Embryonic facial prominence (tissue), 1 donor: ENCODE data around the gene SNRPA1.

Experiments
- DNase-seq: peaks from one replicate; pipeline ENCODE4 v3.0.0-alpha.2; 2016; ENCODE audit errors: extremely low spot score

The SNRPA1 gene

DNA sequence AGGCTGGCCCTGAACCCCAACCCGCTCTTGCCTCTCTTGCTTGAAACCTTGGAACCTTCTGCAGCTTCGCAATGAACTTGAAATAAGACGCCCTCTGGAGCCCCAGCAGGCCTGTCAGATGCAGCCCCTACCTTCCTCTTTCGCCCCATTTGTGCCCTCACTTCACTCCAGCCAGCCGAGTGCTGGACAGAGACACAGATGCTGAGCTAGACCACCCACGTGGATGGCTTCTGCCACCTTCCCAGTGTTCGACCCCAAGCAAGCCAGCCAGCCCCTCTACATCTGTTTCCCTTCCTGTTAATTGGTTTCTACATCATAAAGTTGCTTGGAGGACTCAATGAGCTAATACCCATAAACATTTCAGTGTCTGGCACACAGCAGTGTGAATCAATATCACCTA is 23.8 kb upstream of the SNRPA1 start:
- no peak for DNase-seq

DNA sequence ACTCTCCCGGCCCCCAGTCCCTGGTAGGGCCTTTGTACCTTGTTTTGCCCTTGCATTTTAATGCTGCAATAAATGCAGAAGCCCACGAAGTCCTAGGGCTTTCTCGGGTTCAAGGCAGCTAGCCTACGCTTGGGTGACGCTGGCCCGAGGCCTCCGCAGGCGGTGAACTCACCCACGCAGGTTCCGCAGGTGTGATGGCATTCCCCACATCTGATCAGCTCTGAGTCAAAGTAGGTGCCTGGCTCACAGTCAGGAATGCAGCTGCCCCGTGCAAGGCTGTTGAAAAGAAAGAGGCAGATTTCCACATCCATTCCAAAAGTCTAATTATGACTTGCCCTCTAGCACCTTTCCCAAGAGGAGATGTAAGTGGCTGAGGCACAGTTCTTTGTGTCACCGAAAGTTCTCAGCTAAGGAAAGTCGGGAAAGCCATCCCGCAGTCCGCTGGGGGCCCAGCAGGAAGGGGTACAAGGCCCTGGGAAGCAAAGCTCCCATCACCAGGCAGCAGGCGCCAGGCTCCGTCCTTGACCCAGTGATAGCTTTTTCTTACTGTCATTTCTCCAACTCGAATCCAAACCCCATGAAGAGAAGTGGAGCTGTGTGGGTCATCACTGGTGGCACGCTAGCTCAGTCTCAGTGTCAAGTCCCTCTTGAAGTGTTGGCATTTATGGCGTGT is 23.2 kb upstream of the SNRPA1 start:
- DNase-seq, result no peak

DNA sequence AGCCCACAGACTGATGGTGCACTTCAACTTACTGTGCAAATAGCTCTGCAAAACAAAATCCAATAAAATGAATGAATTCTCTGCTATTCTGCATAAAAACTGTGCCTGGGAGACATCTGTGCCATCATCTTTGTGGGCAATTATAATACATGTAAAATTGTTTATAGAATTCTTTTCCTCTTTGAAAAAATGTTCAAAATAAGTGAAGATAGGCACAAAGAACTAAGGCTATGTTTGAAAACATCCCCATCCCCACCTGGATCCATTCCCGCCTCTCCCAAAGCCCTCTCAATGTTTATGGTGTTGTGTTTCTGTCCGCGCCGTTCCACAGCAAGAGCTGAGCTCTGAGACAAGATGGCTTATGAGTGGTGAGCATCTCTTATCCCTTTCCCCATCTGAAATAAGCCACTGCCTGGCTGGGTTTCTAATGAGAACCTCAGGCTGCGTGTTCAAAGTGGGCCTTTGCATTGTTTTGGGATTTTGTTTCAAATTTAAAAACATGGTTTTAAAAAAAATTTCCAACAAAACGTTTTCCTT is 22.4 kb upstream of the SNRPA1 start:
- no peak for DNase-seq

DNA sequence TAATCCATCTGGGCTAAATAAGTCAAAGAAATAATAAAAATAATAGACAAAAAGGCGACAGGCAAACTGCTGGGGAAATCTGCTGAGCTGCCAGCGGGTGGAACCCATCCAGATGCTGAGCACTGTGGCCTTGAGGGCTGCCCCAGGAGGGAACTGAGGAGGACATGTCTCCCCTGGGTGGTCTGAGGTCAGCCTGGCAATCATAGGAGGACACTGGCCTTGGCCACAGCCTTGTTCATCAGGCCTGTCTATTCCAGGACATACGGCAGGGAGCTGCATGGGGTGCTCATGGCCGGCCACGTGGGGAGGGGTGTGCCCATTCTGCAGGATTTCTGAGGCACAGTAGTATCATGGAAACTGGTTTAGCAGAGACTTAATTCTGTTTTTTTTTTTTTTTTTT is 21.5 kb upstream of the SNRPA1 start:
- DNase-seq, result no peak

DNA sequence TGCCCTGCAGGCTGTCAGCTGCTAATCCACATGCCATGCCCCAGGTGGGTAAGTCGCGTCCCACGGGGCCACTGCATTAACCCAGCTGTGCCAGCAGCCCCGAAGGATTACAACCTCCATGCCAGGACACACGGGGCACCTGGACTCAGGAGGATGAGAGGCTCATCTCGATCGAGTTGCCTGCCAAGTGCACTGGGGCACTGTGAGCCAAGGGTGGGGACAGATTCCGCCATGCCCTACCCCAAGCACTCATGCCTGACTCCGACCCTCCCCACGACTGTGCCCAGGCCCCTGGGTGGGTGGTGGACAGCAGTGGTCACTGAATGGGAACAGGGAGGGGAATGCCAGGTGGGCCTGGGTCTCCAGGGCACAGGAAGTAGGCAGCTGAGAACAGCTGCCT is 20.7 kb upstream of the SNRPA1 start:
- DNase-seq, result no peak

DNA sequence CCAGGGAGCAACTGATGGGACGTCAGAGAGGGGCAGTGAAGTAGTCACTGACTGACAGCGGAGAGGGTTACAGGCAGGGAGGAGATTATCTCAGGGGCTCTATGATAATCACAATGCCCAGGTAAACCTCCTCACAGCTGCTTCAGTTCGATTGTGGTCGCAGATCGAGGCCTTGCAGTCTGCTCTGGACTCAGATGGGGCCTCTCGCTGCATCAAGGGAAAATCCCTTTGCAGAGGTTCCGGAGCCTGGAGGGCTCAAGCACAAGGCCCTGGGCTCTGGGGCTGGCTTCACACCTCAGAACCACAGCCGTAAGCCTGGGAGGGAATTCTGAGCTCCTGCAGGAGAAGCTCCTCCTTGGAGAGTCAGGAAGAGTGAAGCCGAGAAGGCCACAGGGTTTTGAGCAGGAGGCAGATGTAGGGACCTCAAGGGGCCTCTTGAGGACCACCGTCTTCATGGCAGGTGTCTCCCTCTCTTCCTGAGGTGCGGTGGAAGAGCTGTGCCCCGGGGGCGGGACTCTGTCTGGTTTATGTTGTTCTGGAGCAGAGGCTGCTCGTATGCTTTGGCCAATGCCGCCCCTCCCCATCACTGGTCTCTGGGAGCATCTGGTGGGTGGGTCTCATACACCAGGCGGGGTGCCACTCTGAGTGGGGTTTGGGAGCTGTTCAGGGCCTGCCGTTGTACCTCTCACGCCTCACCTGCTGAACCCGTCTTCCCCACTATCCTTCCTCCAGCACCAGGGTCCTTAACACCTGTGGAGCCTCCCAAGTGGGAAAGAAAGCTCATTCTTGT is 19.5 kb upstream of the SNRPA1 start:
- DNase-seq, result no peak

DNA sequence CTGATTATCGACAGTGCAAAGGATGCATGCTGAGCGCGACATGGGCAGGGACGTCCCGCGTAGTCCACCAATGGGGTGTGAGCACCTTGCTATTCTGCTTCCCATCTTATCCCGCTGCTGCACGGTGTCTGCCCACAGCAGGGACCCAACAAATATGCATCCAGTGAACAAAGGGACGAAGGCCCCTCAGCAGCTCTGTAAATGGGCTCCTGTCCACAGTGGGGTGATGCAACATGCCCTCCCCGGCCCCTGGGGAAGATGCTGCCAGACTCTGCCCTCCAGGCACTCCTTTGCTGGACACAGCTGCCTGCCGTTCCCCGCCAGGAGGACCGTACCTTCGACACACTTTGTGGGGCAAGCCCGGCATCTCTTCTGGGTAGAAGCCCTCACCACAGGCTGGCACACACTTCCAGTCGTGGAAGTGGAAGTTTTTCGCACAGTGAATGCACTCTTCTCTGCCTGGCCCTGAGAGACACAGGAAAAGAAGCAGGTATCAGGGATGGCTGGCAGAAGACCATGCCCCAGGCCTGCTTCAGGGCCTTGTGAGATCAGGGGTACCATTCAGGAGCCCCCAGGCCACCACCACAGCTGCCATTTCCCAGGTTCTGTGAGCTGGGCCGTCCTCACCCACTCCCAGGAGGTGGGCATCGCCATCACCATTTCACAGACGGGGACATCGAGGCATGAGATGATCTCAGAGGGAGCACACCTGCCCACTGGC is 18.2 kb upstream of the SNRPA1 start:
- no peak for DNase-seq

DNA sequence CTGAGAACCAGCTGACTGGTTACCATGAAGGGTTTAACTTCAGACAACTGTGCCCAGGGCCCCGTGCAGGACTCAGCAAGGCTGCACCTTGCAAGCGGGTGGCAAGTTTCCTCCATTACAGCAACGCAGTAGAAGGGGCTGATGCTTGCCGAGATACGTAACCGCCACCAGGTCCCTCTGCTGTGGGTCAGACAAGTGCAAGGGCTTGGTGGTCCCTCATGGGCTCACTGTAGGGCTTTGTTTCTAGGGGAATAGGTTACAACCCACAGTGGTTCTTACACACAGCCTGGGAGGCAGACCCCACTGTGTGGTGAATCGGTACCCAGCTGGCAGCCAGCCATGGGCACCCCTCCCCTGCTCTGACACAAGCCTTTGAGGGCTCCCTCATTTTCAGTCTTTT is 15.5 kb upstream of the SNRPA1 start:
- no peak for DNase-seq

DNA sequence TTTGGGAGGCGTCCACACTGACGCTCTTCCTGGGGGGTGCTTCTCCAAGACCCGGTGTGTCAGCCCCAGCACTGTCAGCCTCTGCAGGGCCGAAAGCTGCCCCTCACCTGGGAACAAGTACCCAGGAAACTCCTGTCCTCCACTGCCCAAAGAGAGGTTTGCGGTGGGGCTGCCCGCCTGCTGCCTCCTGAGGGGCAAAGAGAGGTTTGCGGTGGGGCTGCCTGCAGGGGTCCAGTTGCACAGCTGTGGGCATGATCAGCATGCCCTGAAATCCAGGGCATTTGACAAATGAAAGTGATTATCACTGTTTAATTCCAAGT is 15.1 kb upstream of the SNRPA1 start:
- no peak for DNase-seq

DNA sequence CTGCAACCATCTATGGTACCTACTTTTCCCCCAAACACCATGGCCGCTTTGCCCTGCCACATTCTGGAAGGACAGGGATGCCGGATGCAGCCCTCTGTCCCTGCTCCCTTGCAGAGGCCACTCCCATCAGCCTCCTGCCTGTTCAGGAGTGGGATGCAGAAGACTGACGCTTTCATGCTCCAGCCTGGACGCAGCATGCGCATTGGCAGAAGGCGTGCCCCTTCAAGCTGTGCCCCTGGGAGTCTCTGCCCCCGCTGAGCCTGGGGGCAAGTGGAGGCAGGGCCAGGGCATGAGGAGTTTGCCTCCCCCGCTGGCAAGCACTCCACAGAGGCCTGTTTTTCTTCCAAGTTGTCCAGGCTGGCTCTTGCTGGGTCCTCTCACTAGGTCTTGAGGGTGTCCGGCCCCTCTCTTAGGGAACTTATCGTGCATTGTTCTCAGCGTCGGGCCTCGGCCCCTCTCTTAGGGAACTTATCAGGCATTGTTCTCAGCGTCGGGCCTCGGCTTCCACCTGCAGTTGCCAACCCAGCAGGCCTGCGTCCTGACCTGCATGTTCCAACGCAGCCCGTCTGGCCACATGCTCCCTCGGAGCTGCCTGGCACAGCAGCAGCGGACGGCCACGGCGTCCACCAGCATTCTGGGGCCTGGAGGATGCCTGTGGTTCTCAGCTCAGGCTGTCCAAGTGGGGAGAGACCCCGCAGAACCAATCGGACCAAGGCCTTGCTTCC is 14.6 kb upstream of the SNRPA1 start:
- DNase-seq, result no peak

DNA sequence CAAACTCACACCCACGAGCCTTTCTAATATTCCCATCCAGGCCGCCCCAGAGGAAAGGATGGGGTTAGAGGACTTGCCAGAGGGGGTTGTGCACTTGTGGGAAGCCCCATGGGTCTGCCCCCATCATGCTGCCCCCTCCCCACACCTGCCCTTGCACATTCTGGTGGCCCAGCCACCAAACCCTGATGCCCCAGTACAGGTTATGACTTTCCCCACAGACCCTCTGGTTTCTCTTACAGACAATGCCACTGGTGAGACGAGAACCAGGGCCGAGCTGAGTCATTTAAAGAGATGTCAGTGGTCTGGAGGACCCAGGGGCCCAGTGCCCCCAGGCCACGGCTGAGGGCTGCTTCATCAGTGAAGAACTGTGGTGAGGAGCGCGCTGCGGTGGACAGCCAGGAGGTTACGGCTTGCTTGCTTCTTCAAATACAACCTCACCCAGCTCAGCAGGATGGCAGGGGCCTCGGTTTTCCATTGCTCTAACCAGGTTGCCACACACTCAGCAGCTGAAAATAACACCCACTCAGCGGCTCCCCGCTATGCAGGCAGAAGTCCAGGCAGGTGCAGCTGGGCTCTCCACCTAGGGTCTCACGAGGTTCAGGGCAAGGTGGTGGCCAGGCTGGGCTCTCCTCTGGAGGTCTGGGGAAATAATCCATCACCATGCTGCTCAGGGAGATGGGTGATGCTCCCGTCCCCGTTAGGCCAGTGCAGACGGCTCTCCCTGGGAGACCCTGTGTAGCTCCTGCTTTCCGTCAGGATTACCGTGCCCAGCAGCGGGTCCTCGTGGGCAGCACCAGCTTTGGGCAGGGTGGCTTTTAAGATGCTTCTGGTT is 13.8 kb upstream of the SNRPA1 start:
- no peak for DNase-seq

DNA sequence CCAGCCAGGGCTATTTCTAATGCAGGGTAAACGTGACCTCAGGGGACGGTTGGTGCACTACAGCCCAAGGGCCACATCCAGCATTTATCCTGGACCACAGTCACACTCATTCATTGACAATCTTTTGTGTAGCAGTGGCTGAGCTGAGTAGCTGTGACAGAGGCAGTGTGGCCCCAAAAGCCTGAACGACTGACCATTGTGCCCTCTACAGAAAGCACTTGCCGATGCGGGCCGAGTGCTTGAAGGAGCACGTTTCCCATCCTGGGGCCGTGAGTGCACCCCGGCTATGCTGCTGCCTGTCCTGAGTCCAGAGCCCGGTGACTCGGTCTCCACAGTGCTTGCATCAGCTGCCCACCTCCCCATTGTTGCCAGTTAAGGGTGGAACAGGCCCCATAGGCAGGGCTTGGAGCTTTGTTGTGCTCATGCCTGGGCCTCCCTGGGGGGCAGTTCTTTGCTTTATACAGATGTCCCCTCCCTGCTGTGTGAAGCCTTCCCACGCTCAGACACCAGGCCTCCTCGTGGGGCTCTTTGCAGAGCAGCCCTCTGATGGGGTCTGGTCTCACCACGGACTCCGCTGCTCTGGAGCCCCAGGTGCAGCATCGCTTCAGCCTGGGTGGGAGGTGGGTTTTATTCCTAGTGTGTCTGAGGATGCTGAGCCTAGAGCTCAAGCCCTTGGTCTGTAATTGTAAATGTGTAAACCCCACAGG is 13.0 kb upstream of the SNRPA1 start:
- DNase-seq, result no peak

DNA sequence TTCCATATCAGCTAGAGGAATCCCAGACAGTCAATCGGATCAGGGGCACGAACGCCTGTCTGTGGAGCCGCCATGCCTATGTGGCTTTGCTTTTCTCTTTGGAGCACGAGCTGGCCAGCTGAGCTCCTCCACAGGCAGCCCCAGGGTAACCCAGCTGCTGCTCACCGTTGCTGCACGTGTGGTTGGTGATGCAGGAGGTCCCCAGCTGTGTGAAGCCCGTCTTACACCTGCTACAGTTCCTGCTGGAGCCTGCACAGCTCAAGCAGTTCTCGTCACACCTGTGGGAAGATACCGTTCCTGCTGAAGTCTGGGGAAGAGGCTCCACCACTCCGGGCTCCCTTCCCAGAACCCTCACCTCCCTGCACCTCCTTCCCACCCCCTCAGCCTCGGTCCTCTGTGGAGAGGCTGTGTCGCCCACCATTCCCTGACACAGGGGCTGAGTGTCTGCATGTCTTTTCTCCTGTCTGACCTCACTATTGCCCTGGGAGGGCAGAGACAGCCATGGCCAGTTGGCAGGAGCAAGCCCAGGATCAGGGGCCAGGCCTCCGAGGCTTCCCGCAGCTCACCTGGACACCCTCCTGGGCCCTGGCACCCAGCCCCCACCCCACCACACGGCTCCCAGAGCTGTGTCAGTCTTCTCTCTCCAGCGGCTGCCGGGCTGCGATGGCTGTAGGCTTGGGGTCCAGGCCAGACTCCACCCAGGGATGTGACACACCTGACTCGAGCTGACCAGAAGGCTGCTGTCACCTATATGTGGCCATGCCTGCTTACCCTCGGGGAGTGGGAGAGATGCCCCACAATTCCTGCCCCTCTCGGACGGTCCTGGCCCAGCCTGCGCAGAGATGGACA is 12.2 kb upstream of the SNRPA1 start:
- no peak for DNase-seq

DNA sequence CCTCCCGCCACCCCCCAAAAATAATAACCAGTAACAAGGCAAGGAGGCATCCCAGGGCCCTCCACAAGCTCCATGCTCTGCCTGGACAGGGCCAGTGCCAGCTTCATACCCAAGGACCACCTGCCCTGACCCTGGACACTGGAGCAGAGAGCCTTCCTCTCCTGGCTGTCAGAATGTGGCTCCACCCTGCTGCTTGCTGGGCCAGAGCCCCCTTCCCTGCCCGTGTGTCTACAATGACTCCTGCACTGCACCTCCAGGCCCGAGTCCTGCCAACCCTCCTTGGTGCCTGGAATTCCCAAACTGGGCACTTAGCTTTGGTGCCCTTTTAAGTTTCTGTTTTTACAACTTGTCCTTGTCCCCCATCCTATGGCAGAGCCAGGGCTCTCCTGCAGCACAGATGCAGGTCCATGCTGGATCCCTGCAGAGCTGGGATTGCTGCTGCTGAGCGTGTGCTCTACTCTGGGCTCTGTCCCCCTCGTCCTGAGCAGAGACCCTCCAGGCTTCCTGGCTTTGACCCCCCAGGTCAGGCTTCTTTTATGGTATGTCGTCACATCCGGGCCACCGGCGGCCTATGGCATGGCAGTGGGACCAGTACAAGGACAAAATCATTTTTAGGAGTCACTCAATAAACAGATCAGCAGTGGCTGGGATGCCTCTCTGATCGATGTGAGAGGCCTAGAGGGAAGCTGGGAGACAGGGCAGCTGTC is 11.4 kb upstream of the SNRPA1 start:
- no peak for DNase-seq

DNA sequence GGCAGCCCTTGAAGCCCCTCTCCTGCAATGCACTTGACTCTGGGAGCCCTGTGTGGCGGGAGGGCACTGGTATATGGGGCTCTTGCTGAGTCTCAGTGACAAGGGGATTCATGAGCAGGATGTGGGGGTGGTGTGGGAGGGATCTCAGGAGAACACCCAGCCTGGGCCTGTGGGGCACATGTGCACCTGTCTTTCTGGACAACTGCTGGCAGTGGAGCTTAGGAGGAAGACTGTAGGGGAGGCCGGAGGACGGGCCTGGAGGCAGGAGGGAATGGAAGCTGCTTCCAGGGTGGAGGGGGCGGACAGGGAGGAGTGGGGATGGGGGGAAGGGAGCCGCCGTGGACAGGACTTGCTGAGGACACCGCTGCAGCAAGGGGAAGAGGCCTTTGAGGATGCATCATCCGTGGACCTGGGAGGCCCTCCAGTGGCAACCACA is 10.8 kb upstream of the SNRPA1 start:
- no peak for DNase-seq

DNA sequence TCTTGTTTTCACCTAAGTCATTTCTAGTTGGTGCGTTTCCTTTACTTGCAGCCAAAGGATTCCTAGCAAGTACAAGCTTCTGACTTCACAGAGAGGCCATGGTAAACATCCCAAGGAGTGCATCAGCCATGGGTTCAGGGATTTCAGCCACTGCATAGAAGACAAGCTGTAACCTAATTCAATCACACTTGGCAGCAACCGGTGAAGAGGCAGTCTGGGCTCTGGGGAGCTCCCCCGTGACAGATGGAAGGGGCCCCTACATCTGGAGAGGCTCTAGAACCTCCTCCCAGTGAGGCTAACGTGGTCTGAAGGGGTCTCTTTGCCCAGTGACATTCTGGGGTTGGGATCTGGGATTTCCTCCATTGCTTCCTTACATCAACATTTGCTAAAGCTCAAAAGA is 8.4 kb upstream of the SNRPA1 start:
- no peak for DNase-seq

DNA sequence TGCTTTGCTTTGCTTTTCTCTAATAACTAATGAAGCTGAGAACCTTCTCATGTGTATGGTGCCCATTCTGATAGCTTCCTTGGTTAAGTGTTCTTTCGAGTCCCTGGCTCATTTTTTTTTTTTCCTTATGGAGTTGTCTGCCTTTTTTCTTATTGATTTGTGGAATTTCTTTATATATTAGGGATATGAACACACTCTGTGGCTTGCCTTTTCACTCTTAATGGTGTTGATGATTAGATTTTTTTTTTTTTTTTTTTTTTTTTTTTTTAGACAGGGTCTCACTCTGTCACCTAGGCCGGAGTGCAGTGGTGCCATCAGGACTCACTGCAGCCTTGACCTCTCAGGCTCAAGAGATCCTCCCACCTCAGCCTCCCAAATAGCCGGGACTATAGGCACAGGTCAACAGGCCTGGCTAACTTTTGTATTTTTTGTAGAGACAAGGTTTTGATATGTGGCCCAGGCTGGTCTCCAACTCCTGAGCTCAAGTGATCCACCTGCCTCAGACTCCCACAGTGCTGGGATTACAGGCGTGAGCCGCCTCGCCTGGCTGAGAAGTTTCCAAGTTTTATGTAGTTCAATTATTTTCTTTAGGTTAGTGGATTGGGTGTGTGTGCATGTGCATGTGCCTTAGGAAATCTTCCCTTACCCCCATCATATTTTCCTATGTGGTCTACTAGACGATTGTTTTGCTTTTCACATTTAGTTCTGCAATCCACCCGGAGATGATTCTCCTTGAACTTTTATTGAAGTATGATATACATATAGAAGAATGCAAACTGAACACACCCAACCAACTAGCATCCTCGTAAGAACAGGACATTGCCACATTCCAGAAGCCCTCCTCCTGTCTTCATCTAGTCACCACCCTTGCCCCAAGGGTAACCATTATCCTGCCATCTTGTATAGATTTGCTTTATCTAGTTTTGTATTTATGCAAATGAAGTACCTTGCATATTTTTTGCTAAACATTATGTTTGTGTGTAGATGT is 1.7 kb upstream of the SNRPA1 start:
- no peak for DNase-seq
